Endothelial cell of umbilical vein (primary cell): ENCODE measurements around the gene SHISA9.

Experiments
- EZH2 ChIP-seq: IDR thresholded peaks from 2 replicates; pipeline ENCODE4 v1.6.1; 2012; ENCODE audit warnings: borderline replicate concordance, low read depth, mild to moderate bottlenecking, moderate library complexity, low read length, inconsistent platforms; ENCODE audit not compliant: severe bottlenecking
- MAX ChIP-seq: IDR thresholded peaks from 2 replicates; pipeline ENCODE4 v1.6.1; 2011; ENCODE audit not compliant: insufficient read depth, insufficient read length
- POLR2A ChIP-seq: IDR thresholded peaks from 2 replicates; pipeline ENCODE4 v1.6.1; 2012; ENCODE audit warnings: low read depth, mild to moderate bottlenecking, control low read depth, low read length
- TF ChIP-seq, protein P1 (sequence below), 2 donors: IDR thresholded peaks; 1 replicate in 1 of 2; 2 replicates in 1 of 2; pipeline ENCODE4 v1.5.1; 2011; ENCODE audit warnings: low read length in 2 of 2, mild to moderate bottlenecking in 2 of 2, moderate library complexity in 2 of 2, control low read depth in 1 of 2, inconsistent platforms in 1 of 2, low read depth in 1 of 2; ENCODE audit not compliant: insufficient read depth in 1 of 2; ENCODE audit errors: extremely low read depth in 1 of 2

DNA sequence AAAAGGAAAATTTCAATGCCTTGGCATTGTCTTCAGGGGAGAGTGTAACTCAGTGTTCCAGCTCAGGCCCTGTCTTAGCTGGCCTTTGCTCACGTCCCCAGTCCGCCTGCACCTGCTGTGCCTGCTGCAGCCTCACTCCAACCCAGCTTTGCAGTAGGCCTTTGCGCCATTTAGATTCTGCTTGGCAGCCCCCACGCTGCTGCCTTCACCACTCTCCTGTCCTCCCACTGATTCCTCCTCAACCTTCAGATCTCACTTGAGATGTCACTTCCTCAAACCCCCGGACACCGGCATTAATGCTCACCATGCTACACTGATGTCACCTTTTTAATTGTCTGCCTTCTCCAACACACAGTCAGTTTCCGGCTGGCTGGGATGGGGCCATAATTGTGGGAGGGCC, 166.2 kb downstream of the SHISA9 start:
- TF ChIP-seq, protein P1, sequence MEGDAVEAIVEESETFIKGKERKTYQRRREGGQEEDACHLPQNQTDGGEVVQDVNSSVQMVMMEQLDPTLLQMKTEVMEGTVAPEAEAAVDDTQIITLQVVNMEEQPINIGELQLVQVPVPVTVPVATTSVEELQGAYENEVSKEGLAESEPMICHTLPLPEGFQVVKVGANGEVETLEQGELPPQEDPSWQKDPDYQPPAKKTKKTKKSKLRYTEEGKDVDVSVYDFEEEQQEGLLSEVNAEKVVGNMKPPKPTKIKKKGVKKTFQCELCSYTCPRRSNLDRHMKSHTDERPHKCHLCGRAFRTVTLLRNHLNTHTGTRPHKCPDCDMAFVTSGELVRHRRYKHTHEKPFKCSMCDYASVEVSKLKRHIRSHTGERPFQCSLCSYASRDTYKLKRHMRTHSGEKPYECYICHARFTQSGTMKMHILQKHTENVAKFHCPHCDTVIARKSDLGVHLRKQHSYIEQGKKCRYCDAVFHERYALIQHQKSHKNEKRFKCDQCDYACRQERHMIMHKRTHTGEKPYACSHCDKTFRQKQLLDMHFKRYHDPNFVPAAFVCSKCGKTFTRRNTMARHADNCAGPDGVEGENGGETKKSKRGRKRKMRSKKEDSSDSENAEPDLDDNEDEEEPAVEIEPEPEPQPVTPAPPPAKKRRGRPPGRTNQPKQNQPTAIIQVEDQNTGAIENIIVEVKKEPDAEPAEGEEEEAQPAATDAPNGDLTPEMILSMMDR (IDR thresholded peaks at IDR 0.05; ENCODE audit: extremely low read depth in 1 of 2, insufficient read depth in 1 of 2, low read depth in 1 of 2, low read length in 2 of 2), result no peak
- TF ChIP-seq POLR2A (no peak), EZH2 (no peak), MAX (no peak)
